ENCODE data around the gene NOP53.

NOP53 gene

DNA sequence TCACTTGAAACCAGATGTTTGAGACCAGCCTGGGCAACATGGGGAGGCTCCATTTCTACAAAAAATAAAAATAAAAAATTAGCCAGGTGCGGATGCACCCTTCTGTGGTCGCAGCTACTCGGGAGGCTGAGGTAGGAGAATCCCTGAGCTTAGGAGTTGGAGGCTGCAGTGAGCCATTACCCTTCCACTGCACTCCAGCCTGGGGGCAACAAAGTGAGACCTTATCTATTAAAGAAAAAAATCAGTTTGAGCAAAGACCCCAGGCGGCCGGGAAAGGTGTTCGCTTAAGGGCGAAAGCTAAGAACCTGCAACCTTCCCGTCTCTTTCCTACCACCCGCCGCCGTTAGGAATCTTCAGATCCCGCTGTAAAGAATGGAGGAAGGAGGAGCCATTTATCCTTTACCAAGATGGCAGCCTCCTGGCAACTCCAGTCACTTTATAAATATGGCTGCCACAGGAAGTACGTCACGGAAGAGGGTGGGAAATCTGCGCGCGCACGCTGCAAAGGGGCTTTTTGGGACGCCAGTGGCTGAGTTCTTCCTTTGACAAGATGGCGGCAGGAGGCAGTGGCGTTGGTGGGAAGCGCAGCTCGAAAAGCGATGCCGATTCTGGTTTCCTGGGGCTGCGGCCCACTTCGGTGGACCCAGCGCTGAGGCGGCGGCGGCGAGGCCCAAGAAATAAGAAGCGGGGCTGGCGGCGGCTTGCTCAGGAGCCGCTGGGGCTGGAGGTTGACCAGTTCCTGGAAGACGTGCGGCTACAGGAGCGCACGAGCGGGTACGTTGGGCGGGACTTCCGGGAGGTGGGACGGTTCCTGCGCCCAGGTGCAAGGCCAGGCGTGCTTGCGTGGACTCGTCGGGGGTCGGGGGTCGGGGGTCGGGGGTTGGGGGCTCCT lies at the start of gene NOP53 (continued):
- TF ChIP-seq, protein P1, sequence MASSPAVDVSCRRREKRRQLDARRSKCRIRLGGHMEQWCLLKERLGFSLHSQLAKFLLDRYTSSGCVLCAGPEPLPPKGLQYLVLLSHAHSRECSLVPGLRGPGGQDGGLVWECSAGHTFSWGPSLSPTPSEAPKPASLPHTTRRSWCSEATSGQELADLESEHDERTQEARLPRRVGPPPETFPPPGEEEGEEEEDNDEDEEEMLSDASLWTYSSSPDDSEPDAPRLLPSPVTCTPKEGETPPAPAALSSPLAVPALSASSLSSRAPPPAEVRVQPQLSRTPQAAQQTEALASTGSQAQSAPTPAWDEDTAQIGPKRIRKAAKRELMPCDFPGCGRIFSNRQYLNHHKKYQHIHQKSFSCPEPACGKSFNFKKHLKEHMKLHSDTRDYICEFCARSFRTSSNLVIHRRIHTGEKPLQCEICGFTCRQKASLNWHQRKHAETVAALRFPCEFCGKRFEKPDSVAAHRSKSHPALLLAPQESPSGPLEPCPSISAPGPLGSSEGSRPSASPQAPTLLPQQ (tag by site-specific recombination; IDR thresholded peaks at IDR 0.05), result peak; percentile 51; the same call in 1 of the 2 replicates
- no peak for TF ChIP-seq ZBTB1 (tag by site-specific recombination; IDR thresholded peaks at IDR 0.05)
- peak; percentile 79; the same call in 1 of the 2 replicates for TF ChIP-seq ZNF660 (tag by site-specific recombination; IDR thresholded peaks at IDR 0.05)
- TF ChIP-seq SP3 (tag by site-specific recombination; IDR thresholded peaks at IDR 0.05), result peak; percentile 97
- 0 out of 2 replicates have a peak, but pooled peaks have one; percentile 6 for TF ChIP-seq KLF10 (tag by site-specific recombination; IDR thresholded peaks at IDR 0.05)
- TF ChIP-seq ZNF629 (tag by site-specific recombination; IDR thresholded peaks at IDR 0.05), result peak; percentile 95
- peak; percentile 50 for TF ChIP-seq KLF16 (tag by site-specific recombination; IDR thresholded peaks at IDR 0.05)
- TF ChIP-seq ZNF843 (tag by site-specific recombination; IDR thresholded peaks at IDR 0.05), result peak; percentile 52; the same call in 1 of the 2 replicates
- TF ChIP-seq, protein P2, sequence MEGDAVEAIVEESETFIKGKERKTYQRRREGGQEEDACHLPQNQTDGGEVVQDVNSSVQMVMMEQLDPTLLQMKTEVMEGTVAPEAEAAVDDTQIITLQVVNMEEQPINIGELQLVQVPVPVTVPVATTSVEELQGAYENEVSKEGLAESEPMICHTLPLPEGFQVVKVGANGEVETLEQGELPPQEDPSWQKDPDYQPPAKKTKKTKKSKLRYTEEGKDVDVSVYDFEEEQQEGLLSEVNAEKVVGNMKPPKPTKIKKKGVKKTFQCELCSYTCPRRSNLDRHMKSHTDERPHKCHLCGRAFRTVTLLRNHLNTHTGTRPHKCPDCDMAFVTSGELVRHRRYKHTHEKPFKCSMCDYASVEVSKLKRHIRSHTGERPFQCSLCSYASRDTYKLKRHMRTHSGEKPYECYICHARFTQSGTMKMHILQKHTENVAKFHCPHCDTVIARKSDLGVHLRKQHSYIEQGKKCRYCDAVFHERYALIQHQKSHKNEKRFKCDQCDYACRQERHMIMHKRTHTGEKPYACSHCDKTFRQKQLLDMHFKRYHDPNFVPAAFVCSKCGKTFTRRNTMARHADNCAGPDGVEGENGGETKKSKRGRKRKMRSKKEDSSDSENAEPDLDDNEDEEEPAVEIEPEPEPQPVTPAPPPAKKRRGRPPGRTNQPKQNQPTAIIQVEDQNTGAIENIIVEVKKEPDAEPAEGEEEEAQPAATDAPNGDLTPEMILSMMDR (tag by site-specific recombination; IDR thresholded peaks at IDR 0.05), result peak; percentile 39; the same call in 1 of the 2 replicates
- TF ChIP-seq, protein P3, sequence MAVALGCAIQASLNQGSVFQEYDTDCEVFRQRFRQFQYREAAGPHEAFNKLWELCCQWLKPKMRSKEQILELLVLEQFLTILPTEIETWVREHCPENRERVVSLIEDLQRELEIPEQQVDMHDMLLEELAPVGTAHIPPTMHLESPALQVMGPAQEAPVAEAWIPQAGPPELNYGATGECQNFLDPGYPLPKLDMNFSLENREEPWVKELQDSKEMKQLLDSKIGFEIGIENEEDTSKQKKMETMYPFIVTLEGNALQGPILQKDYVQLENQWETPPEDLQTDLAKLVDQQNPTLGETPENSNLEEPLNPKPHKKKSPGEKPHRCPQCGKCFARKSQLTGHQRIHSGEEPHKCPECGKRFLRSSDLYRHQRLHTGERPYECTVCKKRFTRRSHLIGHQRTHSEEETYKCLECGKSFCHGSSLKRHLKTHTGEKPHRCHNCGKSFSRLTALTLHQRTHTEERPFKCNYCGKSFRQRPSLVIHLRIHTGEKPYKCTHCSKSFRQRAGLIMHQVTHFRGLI (tag by site-specific recombination; IDR thresholded peaks at IDR 0.05), result peak; percentile 78; the same call in 1 of the 2 replicates

DNA sequence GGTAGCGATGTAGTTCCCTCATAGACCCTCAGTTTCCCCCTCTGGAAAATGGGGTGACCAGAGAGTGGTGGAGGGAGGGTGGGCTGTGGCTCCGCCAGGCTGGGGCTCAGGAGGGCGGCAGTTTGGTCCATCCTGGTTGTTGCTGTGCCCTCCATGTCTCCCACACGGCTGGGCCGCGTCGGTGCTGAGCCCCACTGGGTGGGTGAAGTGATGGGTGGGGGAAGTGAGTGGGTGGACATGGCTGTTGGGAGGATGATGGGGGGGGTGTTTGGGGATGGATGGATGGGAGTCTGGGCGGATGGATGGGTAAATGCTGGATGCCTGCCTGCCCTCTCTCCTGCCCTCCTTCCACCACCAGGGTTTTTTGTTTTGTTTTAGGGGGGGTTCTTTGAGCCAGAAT lies 48.7 kb upstream of the NOP53 start:
- H3K4me3 ChIP-seq (ENCODE audit: low read depth, low read length), result no peak overlapping the region
- peaks cover 11 to 48% of the 10 kb centered on the region in 2 experiments; a peak in 2 of 3 replicates for H3K36me3 ChIP-seq (ENCODE audit: control insufficient read depth in 2 of 2, insufficient read depth in 1 of 2, low read length in 2 of 2)
- POLR2A ChIA-PET, result no interaction called here
- H3K4me1 ChIP-seq (ENCODE audit: control insufficient read depth, insufficient read depth, low read length), result no peaks in the 10 kb centered on the region
- H3K9me3 ChIP-seq (ENCODE audit: control insufficient read depth, insufficient read depth, low read depth, low read length), result no peaks in the 10 kb centered on the region
- TF ChIP-seq ZFHX2 (tag by site-specific recombination; conservative IDR thresholded peaks at IDR 0.05), result peak; percentile 77
- TF ChIP-seq GLIS1 (tag by site-specific recombination; IDR thresholded peaks at IDR 0.05), result no peak
- TF ChIP-seq, protein P4, sequence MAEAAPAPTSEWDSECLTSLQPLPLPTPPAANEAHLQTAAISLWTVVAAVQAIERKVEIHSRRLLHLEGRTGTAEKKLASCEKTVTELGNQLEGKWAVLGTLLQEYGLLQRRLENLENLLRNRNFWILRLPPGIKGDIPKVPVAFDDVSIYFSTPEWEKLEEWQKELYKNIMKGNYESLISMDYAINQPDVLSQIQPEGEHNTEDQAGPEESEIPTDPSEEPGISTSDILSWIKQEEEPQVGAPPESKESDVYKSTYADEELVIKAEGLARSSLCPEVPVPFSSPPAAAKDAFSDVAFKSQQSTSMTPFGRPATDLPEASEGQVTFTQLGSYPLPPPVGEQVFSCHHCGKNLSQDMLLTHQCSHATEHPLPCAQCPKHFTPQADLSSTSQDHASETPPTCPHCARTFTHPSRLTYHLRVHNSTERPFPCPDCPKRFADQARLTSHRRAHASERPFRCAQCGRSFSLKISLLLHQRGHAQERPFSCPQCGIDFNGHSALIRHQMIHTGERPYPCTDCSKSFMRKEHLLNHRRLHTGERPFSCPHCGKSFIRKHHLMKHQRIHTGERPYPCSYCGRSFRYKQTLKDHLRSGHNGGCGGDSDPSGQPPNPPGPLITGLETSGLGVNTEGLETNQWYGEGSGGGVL (tag by site-specific recombination; IDR thresholded peaks at IDR 0.05), result peak; percentile 10; the same call in 1 of the 2 replicates
- TF ChIP-seq, protein P5, sequence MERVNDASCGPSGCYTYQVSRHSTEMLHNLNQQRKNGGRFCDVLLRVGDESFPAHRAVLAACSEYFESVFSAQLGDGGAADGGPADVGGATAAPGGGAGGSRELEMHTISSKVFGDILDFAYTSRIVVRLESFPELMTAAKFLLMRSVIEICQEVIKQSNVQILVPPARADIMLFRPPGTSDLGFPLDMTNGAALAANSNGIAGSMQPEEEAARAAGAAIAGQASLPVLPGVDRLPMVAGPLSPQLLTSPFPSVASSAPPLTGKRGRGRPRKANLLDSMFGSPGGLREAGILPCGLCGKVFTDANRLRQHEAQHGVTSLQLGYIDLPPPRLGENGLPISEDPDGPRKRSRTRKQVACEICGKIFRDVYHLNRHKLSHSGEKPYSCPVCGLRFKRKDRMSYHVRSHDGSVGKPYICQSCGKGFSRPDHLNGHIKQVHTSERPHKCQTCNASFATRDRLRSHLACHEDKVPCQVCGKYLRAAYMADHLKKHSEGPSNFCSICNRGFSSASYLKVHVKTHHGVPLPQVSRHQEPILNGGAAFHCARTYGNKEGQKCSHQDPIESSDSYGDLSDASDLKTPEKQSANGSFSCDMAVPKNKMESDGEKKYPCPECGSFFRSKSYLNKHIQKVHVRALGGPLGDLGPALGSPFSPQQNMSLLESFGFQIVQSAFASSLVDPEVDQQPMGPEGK (tag by site-specific recombination; IDR thresholded peaks at IDR 0.05), result 0 out of 2 replicates have a peak, but pooled peaks have one; percentile 10
- TF ChIP-seq EGR2 (tag by site-specific recombination; IDR thresholded peaks at IDR 0.05; ENCODE audit: low read depth), result peak; percentile 85
- TF ChIP-seq ZFP37 (tag by site-specific recombination; IDR thresholded peaks at IDR 0.05), result no peak
- TF ChIP-seq ZIC2 (tag by site-specific recombination; IDR thresholded peaks at IDR 0.05), result no peak
- no peak for TF ChIP-seq HOXD13 (CRISPR knock-in tag; IDR thresholded peaks at IDR 0.05; ENCODE audit: borderline replicate concordance)
- H3K27ac ChIP-seq (ENCODE audit: extremely low read depth, low read depth, low read length), result no peak overlapping the region
- CTCF ChIA-PET, result interaction anchor here (0.6 to 6.4 kb wide), 8 partner anchors 9 to 789 kb away, joined by 3 to 102 read pairs (median 3); partner anchors contain the start of gene NAPA
